ENCODE measurements around the gene KTN1. TPM values are rescaled to one million over a fixed set of nuclear protein-coding genes. Genes with fewer than 3 reads are reported as not detected.
A peak's percentile ranks its signal among the peaks of the same experiment; 100 is the strongest.

The KTN1 gene
- total RNA-seq, 8 experiments from 2014 or later: 61.4 to 201 (median 93.5) TPM

DNA sequence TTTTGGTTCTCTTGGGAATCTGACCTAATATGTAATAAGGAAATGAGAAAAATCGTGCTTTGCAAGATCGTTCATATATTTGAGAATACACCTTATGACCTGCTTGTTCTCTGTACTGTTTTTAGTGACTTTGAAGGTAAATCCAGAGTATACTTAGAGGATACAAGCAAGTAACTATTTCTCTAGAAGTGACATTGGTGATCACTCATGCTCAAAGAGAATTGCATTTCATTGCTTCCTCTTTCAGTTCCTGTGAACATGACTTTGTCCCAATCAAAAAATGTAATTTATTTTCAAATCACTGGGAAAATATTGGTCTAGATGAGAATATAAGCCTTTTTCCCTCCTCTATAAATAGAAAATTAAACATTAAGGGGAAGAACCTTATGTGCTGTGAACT, 2.7 kb downstream of the KTN1 start:
- WGBS, 10 experiments: 33 to 100% (median 80%) methylated on average over 1 to 2 of the region's 2 CpGs; no CpG with 5 or more reads in 2 of the 10 experiments
- peaks cover 10 to 16% of the 10 kb centered on the region in 2 donors for H3K4me1 ChIP-seq (replicated peaks in 1 of 2)
- in situ Hi-C loops (cut with MboI; ENCODE audit: low pct_unique_long_range_greater_than_20kb in 2 of 9, low sequenced_read_pairs in 9 of 9, unreplicated experiment in 9 of 9): loop anchor here in 1 of 9 experiments (25.0 kb wide), 1 partner anchor 145 kb away; the partner anchor contains the start of gene TBPL2

DNA sequence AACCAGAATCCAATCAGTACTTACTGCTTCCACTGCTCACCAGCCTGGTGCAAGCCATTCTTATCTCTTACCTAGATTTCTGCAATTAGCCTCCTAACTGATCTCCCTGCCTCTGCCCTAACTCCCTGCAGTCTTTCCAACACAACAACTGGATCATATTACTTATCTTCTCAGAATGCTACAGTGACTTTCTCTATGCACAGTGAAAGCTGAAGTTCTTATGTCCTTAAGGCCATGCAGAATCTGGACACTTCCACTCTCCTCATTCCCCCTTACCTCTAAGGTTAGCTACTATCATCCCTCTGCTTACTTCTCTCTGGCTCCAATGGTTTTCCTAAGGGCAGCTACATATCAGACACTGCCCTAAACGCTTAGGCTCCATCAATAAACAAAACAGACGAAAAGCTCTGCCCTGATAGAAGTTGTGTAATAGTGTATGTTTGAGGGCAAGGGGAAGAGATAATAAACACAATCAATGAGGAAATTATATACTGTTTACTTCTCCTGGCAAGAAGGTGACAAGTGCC, 4.0 kb downstream of the KTN1 start:
- 80 to 100% (median 92%) methylated on average over 1 to 2 of the region's 2 CpGs; no CpG with 5 or more reads in 4 of the 10 experiments for WGBS, 10 experiments
- in situ Hi-C loops (cut with MboI; ENCODE audit: low pct_unique_long_range_greater_than_20kb in 2 of 9, low sequenced_read_pairs in 9 of 9, unreplicated experiment in 9 of 9): loop anchor here in 1 of 9 experiments (25.0 kb wide), 1 partner anchor 147 kb away; the partner anchor contains the start of gene TBPL2
- peaks cover 3 to 7% of the 10 kb centered on the region in 2 donors for H3K4me1 ChIP-seq (replicated peaks in 1 of 2)

More for the DNA sequence above, 2.7 kb downstream of the KTN1 start:
- H3K4me3 ChIP-seq: no peak overlapping the region
- ATAC-seq (replicated peaks in 6 of 8): no peak
- no peak overlapping the region for H3K27ac ChIP-seq

DNA sequence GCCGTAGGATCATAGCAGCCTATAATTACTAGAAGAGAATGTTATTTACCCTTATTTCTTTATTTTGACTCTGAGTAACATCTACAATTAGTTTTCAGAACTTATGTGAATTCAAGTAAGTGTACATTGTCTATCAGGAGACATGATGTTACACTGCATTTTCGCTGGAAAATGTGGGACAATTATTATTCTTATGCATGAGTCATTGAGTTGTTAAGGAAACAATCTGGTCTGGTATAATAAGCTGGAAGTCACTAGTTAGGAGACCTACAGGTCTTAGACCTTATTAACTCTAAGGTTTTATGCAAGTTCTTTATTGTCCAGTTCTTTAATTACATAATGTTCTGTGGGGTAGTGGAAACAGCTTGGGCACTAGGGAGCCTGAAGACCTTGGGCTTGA, 5.8 kb downstream of the KTN1 start:
- whole genome bisulfite sequencing, 10 experiments: 40 to 100% (median 80%) methylated on average over 1 to 2 of the region's 2 CpGs; no CpG with 5 or more reads in 2 of the 10 experiments
- Histone ChIP-seq H3K4me1 (replicated peaks in 1 of 2) (peaks cover 3 to 7% of the 10 kb centered on the region in 2 donors), H3K27ac (no peak overlapping the region), H3K4me3 (no peak overlapping the region)
- ATAC-seq (replicated peaks in 6 of 8): peak in 1 of 8 experiments; percentile 13
- in situ Hi-C loops (cut with MboI; ENCODE audit: low pct_unique_long_range_greater_than_20kb in 2 of 9, low sequenced_read_pairs in 9 of 9, unreplicated experiment in 9 of 9): loop anchor here in 1 of 9 experiments (25.0 kb wide), 1 partner anchor 149 kb away; the partner anchor contains the start of gene TBPL2

More for the DNA sequence above, 4.0 kb downstream of the KTN1 start:
- no peak for ATAC-seq (replicated peaks in 6 of 8)
- no peak overlapping the region for H3K4me3 ChIP-seq
- H3K27ac ChIP-seq: no peak overlapping the region

DNA sequence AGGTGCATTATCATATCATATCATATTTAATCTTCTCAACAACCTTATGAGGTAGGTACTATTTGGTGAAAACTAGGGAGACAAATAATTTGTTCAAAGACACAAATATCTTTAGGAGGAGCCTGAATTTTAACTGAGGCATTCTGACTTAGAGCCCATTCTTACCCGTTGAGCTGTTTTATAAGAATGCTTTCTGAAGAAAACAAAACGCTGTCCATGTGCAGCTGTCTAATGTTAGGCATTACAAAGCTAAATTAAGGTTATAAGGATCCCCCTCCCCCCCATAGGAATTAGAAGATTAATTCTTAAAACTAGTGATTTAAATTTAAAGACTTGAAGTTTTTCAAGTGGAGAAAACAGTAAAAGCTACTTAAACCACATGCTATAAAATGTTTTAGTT, 6.4 kb downstream of the KTN1 start:
- Histone ChIP-seq H3K4me3 (no peak overlapping the region), H3K4me1 (replicated peaks in 1 of 2) (peaks cover 3 to 4% of the 10 kb centered on the region in 2 donors), H3K27ac (no peak overlapping the region)
- in situ Hi-C loops (cut with MboI; ENCODE audit: low pct_unique_long_range_greater_than_20kb in 2 of 9, low sequenced_read_pairs in 9 of 9, unreplicated experiment in 9 of 9): loop anchor here in 1 of 9 experiments (25.0 kb wide), 1 partner anchor 149 kb away; the partner anchor contains the start of gene TBPL2
- ATAC-seq (replicated peaks in 6 of 8): no peak
- WGBS, 10 experiments: 18 to 100% (median 94%) methylated on average over 1 to 2 of the region's 2 CpGs; no CpG with 5 or more reads in 2 of the 10 experiments

DNA sequence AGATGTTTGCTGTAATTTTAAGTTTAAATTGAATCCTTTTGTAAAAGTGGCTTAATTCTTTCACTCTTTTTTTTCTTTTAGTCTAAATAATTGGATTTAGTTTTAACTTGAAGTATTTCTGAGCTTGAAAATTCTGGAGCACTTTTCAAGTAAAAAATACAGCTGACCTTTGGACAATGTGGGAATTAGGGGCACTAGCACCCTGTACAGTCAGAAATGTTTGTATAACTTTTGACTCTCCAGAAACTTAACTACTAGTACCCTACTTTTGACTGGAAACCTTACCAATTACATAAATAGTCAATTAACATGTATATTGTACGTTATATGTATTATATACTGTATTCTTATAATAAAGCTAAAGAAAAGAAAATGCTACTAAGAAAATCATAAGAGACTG, 7.8 kb downstream of the KTN1 start:
- H3K27ac ChIP-seq: no peak overlapping the region
- in situ Hi-C loops (cut with MboI; ENCODE audit: low pct_unique_long_range_greater_than_20kb in 2 of 9, low sequenced_read_pairs in 9 of 9, unreplicated experiment in 9 of 9): loop anchor here in 1 of 9 experiments (25.0 kb wide), 1 partner anchor 151 kb away; the partner anchor contains the start of gene TBPL2
- no peak for ATAC-seq (replicated peaks in 6 of 8)
- H3K4me1 ChIP-seq (replicated peaks in 1 of 2): no peaks in the 10 kb centered on the region
- 0 to 100% (median 86%) methylated on average over 1 of the region's 1 CpG; no CpG with 5 or more reads in 4 of the 10 experiments for WGBS, 10 experiments
- no peak overlapping the region for H3K4me3 ChIP-seq

DNA sequence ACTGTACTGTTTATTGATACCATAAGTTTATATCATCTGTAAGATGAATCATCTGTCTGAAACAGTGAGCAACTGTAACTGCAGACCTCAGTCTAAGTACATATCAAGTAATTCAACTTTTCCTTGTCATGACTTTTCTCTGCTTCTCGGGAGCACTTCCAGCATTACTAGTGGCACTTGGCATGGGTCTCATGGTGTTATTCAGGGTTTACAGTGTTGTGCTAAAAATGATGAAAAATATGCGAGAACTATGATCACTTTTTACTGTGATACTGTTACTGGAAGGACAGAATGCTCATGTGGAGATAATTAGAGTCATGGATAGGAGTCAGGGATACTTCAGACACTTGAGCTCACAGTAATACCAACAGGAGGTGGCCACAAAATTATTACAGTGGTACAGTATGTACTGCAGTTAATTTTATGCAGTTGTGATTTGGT, 8.3 kb downstream of the KTN1 start:
- no peak overlapping the region for H3K27ac ChIP-seq
- peak in 2 of 8 experiments; percentile 51 to 55 for ATAC-seq (replicated peaks in 6 of 8)
- H3K4me3 ChIP-seq: no peak overlapping the region
- in situ Hi-C loops (cut with MboI; ENCODE audit: low pct_unique_long_range_greater_than_20kb in 2 of 9, low sequenced_read_pairs in 9 of 9, unreplicated experiment in 9 of 9): loop anchor here in 1 of 9 experiments (25.0 kb wide), 1 partner anchor 151 kb away; the partner anchor contains the start of gene TBPL2
- no peaks in the 10 kb centered on the region for H3K4me1 ChIP-seq (replicated peaks in 1 of 2)
- WGBS, 10 experiments: 5 to 100% (median 70%) methylated on average over 1 to 2 of the region's 2 CpGs; no CpG with 5 or more reads in 2 of the 10 experiments

DNA sequence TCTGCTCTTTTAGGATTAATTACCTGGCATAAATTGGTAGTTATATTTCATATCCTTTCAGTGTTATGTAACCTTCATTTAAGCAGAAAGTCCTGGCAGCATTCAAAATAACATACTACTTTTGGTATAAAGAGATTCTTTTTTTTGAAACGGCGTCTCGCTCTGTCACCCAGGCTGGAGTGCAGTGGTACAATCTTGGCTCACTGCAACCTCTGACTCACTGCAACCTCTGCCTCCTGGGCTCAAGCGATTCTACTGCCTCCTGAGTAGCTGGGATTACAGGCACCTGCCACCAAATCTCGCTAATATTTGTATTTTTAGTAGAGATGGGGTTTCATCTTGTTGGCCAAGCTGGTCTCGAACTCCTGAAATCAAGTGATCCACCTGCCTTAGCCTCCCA, 9.2 kb downstream of the KTN1 start:
- no peak for ATAC-seq (replicated peaks in 6 of 8)
- in situ Hi-C loops (cut with MboI; ENCODE audit: low pct_unique_long_range_greater_than_20kb in 2 of 9, low sequenced_read_pairs in 9 of 9, unreplicated experiment in 9 of 9): loop anchor here in 1 of 9 experiments (25.0 kb wide), 1 partner anchor 152 kb away; the partner anchor contains the start of gene TBPL2
- no peak overlapping the region for H3K27ac ChIP-seq
- no peak overlapping the region for H3K4me3 ChIP-seq
- WGBS, 10 experiments: 91 to 100% (median 93%) methylated on average over 2 to 6 of the region's 6 CpGs; no CpG with 5 or more reads in 3 of the 10 experiments
- no peaks in the 10 kb centered on the region for H3K4me1 ChIP-seq (replicated peaks in 1 of 2)

DNA sequence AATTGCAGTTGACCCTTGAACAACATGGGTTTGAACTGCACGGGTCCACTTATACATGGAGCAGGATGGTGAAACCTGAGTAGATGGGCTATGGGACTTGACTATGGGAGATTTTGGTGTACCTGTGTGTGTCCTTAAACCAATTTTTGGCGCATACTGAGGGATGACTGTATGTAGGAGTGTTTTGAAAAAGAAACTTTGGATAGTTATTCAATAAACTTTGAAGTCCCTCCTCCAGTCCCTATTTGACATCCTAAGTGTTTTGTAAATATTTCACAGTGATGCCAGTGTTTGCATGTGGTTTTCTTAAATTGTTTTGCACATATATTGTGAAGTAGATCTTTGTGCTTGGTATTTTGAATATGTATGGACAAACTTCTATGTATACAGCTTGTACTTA, 12.4 kb downstream of the KTN1 start:
- Histone ChIP-seq H3K4me3 (no peak overlapping the region), H3K27ac (no peak overlapping the region), H3K4me1 (replicated peaks in 1 of 2) (no peaks in the 10 kb centered on the region)
- WGBS, 10 experiments: 71 to 100% (median 88%) methylated on average over 1 to 2 of the region's 2 CpGs; no CpG with 5 or more reads in 2 of the 10 experiments
- peak in 1 of 8 experiments; percentile 58 for ATAC-seq (replicated peaks in 6 of 8)
- in situ Hi-C loops (cut with MboI; ENCODE audit: low pct_unique_long_range_greater_than_20kb in 2 of 9, low sequenced_read_pairs in 9 of 9, unreplicated experiment in 9 of 9): loop anchor here in 1 of 9 experiments (25.0 kb wide), 1 partner anchor 155 kb away; the partner anchor contains the start of gene TBPL2

DNA sequence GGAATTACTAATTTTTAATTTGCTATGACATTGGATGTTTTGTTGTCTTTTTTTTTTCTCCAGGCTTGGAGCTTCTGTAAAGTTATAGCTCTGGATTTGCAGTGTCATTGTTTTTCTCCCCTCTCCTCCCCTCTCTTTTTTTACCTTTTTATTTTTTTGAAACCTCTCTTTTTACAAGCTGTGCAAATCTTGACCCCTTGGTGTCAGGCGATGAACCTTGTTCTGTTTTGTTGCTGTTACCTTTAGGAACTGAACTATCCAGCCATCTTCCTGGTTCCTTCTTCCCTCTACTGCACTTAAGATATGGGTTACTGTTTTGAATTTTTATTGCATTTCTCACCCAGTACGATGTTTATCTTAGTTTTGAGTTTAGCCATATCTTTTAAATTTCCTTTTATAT, 13.7 kb downstream of the KTN1 start:
- H3K4me3 ChIP-seq: no peak overlapping the region
- H3K27ac ChIP-seq: no peak overlapping the region
- no peak for ATAC-seq (replicated peaks in 6 of 8)
- in situ Hi-C loops (cut with MboI; ENCODE audit: low pct_unique_long_range_greater_than_20kb in 2 of 9, low sequenced_read_pairs in 9 of 9, unreplicated experiment in 9 of 9): loop anchor here in 1 of 9 experiments (25.0 kb wide), 1 partner anchor 156 kb away; the partner anchor contains the start of gene TBPL2
- 61 to 100% (median 89%) methylated on average over 1 to 2 of the region's 2 CpGs for WGBS, 10 experiments
- H3K4me1 ChIP-seq (replicated peaks in 1 of 2): no peaks in the 10 kb centered on the region

DNA sequence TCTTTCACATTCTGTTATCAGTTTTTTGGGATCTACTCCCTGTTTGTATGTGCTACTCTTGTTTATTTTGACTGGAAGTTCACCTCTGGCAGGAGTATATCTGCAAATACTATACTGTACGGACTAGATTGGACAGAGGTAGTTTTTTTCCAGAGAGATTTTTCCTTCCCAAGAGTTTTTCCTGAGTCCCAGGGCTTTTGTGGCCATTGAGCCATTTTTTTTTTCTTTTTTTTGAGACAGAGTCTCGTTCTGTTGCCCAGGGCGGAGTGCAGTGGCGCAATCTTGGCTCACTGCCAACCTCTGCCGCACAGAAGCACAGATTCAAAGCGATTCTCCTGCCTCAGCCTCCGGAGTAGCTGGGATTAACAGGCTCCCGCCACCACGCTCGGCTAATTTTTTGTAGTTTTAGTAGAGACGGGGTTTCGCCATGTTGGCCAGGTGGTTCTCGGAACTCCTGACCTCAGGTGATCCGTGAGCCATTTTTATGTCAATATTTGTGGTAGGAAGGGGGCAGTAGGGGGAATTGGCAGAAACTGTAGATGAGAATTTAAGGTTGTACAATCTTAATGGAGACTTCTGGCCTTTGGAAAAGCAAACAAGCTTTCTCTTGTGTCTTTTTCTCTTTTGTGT, 19.4 kb downstream of the KTN1 start:
- ATAC-seq (replicated peaks in 6 of 8): no peak
- no peak overlapping the region for H3K4me3 ChIP-seq
- 83 to 100% (median 92%) methylated on average over 1 to 13 of the region's 14 CpGs; no CpG with 5 or more reads in 1 of the 10 experiments for WGBS, 10 experiments
- H3K4me1 ChIP-seq (replicated peaks in 1 of 2): no peaks in the 10 kb centered on the region
- in situ Hi-C loops (cut with MboI; ENCODE audit: low pct_unique_long_range_greater_than_20kb in 2 of 9, low sequenced_read_pairs in 9 of 9, unreplicated experiment in 9 of 9): loop anchor here in 1 of 9 experiments (25.0 kb wide), 1 partner anchor 162 kb away; the partner anchor contains the start of gene TBPL2
- no peak overlapping the region for H3K27ac ChIP-seq

DNA sequence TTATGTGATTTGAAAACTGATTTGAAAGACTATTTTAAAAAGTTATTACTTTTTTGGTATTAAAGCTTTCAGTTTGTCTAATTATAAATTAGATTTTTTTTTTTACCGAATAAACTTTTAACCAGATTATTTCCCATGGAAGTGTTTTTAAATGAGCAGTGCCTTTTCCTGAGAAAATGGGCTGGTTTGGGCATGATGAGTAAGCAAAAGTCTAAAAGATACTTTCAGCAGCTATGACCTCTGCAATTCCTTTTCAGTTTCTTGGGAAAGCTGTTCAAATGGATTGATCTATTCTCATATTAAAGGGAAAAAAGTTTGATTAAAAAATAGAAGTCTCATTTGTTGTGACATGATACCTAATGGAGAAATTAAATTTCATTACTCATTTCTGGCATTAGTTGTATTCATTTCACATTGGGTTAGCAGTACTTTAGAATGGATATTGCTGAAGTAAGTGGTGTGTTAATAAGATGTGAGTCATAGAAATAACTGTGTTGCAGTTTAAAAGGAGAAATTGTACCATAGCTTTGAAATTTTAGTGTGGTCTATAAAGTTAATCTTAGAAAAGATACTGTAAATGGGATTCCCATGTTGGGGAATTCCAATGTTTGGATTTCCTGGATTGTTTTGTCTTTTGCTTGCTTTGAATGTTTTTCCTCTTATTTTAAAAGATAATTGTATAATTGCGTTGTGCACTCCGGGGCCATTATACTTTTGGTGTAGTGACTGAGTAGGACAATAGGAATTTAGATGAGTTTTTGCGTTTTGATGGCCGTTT, 21.0 kb downstream of the KTN1 start:
- in situ Hi-C loops (cut with MboI; ENCODE audit: low pct_unique_long_range_greater_than_20kb in 2 of 9, low sequenced_read_pairs in 9 of 9, unreplicated experiment in 9 of 9): no loop called here
- peak in 2 of 8 experiments; percentile 91 to 92 for ATAC-seq (replicated peaks in 6 of 8)
- Histone ChIP-seq H3K4me1 (replicated peaks in 1 of 2) (no peaks in the 10 kb centered on the region), H3K4me3 (no peak overlapping the region), H3K27ac (no peak overlapping the region)
- 21 to 100% (median 91%) methylated on average over 1 to 5 of the region's 5 CpGs for WGBS, 10 experiments

DNA sequence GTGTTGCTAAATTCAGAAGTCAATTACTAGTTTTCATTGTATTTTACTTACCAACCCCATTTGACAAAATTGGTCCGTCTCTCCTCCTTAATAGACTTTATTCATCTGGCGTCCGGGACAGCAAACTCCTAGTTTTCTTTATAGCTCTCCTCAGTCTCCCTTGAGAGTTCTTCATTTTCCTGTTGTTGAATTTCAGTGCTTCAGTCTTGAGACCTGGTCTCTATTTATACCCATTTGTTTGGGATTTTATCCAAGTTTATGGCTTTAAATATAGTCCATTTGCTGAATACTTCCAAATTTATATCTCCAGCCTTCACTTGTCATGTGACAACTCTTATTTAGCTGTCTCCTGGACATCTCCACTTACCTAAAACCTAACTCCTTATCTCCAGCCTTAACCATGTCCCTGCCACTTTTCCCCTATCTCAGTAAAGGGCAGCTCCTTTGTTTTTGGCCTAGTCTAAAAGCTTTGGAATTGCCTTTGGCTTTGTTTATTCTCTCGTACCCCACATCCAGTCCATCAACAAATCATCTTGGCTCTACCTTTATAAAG, 23.5 kb downstream of the KTN1 start:
- no peaks in the 10 kb centered on the region for H3K4me1 ChIP-seq (replicated peaks in 1 of 2)
- H3K4me3 ChIP-seq: no peak overlapping the region
- 80 to 100% (median 96%) methylated on average over 1 to 4 of the region's 4 CpGs for WGBS, 10 experiments
- no peak overlapping the region for H3K27ac ChIP-seq
- ATAC-seq (replicated peaks in 6 of 8): no peak
- in situ Hi-C loops (cut with MboI; ENCODE audit: low pct_unique_long_range_greater_than_20kb in 2 of 9, low sequenced_read_pairs in 9 of 9, unreplicated experiment in 9 of 9): no loop called here
